Right atrium auricular region (tissue), 2 donors: ENCODE results near the gene GPX6. TPM values are rescaled to one million over a fixed set of nuclear protein-coding genes. Genes with fewer than 3 reads are reported as not detected.

Experiments
- DNase-seq: peaks from one replicate; pipeline ENCODE4 v3.0.0-alpha.2; 2019; ENCODE audit warnings: low spot score
- H3K27ac ChIP-seq, 2 donors: fragments of 200-600 bp; sonication (generic); 1 replicate in 1 of 2; 2 replicates in 1 of 2; pipeline ENCODE4 v1.5.1; 2016 to 2019
- H3K27me3 ChIP-seq, 2 donors: fragments of 200-600 bp; sonication (generic); one replicate each; pipeline versions ENCODE4 v1.5.1 to v1.6.0; 2017 to 2019
- H3K36me3 ChIP-seq: fragments of 200-600 bp; sonication (generic); one replicate; pipeline ENCODE4 v1.5.1; 2016
- H3K4me1 ChIP-seq, 2 donors: fragments of 200-600 bp; sonication (generic); one replicate each; pipeline versions ENCODE4 v1.5.1 to v1.6.0; 2017 to 2019
- H3K4me3 ChIP-seq, 2 donors: fragments of 200-600 bp; sonication (generic); 1 replicate in 1 of 2; 2 replicates in 1 of 2; pipeline ENCODE4 v1.5.1; 2017 to 2019; ENCODE audit warnings: mild to moderate bottlenecking in 1 of 2, moderate library complexity in 1 of 2
- H3K9me3 ChIP-seq, 2 donors: fragments of 200-600 bp; sonication (generic); one replicate each; pipeline ENCODE4 v1.5.1; 2019
- total RNA-seq, 2 donors: library from RNA; depleted of rRNA; stranded (reverse); fragments of >200 nt; gene quantifications; one replicate each; pipeline ENCODE4 v1.1.0, GENCODE V29; 2016
- TF ChIP-seq, protein P1 (sequence below), 2 donors: fragments of 200-600 bp; sonication (generic); IDR thresholded peaks; one replicate each; pipeline ENCODE4 v1.5.1; 2019; ENCODE audit warnings: antibody characterized with exemption in 2 of 2

GPX6 gene
- total RNA-seq, 2 donors from 2014 or later = not detected

DNA sequence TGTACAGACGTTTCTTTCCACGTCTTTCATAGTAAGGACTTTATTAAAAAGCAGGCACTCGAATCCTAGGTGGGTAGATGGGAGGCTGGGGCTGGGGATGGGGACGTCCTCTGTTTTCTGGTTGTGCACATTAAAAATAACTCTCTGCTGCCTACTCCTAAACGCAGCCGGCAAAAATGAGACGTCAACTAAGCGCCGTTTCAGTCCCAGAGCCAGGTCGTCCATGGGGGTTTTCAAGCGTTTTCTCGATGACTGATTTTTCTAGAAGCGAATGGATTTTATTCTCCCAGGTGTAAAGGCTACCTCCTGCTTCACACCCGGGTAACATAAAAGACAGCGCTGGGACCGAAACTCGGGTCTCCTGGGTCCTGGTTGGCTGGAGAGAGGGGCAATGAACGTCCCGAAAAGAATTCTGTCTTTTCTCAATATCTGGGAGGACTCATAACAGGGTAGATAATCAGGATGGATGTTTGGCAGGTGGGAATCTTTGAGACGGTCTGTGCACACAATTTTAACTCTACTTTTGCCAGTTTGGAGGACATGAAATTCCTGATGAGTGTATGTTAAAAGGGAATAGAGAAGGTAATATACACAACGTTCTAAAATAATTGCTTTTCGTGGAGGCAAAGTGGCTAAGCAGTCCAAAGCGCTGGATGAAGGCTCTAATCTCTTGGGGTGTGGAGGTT lies 25.2 kb downstream of the GPX6 start:
- DNase-seq = no peak
- no peaks in the 10 kb centered on the region for H3K4me1 ChIP-seq
- TF ChIP-seq, protein P1, sequence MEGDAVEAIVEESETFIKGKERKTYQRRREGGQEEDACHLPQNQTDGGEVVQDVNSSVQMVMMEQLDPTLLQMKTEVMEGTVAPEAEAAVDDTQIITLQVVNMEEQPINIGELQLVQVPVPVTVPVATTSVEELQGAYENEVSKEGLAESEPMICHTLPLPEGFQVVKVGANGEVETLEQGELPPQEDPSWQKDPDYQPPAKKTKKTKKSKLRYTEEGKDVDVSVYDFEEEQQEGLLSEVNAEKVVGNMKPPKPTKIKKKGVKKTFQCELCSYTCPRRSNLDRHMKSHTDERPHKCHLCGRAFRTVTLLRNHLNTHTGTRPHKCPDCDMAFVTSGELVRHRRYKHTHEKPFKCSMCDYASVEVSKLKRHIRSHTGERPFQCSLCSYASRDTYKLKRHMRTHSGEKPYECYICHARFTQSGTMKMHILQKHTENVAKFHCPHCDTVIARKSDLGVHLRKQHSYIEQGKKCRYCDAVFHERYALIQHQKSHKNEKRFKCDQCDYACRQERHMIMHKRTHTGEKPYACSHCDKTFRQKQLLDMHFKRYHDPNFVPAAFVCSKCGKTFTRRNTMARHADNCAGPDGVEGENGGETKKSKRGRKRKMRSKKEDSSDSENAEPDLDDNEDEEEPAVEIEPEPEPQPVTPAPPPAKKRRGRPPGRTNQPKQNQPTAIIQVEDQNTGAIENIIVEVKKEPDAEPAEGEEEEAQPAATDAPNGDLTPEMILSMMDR (IDR thresholded peaks at IDR 0.05) = no peak
- no peaks in the 10 kb centered on the region for H3K9me3 ChIP-seq
- H3K4me3 ChIP-seq = peak overlapping the region; percentile 16 to 39
- no peak overlapping the region for H3K27ac ChIP-seq
- H3K36me3 ChIP-seq = no peaks in the 10 kb centered on the region
- H3K27me3 ChIP-seq = no peaks in the 10 kb centered on the region

DNA sequence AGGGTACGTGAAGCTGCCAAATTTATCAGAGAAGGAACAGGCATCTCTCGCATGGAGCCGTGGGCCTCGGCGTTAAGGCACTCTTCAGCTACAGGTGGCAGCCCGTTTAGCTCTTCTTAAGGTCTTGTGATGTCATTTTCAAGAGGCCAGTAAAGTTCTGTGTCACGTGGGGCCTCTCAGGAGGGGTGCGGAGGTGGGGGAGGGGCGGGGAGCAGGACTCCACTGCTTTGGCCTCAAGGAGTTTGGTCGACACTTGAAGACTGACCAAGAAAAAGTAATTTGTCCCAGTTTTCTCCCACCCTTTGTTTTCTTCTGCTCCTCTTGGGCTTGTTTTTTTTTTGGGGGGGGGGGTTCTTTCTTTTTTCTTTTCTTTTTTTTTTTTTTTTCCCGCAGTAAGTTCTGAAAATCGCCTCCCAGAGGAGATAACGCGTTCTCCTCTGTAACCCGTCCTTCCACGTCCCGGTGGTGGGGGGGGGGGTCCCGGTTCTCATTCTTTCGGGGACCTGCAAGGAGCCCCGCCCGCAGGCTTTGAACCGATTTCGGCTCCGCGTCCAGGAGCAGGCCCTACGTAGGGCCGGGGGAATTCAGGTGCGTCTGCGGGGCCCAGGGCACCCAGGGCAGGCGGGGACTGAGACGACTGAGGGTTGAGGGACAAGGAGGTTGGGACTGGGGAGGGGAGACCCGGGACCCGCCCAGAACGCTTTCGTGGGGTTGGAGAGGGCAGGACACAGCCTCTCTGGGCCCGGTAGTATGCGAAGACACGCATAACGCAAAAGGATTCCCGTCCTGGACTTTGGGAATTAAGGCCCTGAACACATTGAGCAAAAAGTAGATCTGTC lies 26.0 kb downstream of the GPX6 start:
- no peaks in the 10 kb centered on the region for H3K4me1 ChIP-seq
- H3K4me3 ChIP-seq = peak overlapping the region; percentile 16 to 39
- TF ChIP-seq, protein P1 (IDR thresholded peaks at IDR 0.05) = no peak
- H3K36me3 ChIP-seq = no peaks in the 10 kb centered on the region
- DNase-seq = no peak
- no peaks in the 10 kb centered on the region for H3K9me3 ChIP-seq
- H3K27ac ChIP-seq = no peak overlapping the region
- H3K27me3 ChIP-seq = no peaks in the 10 kb centered on the region

DNA sequence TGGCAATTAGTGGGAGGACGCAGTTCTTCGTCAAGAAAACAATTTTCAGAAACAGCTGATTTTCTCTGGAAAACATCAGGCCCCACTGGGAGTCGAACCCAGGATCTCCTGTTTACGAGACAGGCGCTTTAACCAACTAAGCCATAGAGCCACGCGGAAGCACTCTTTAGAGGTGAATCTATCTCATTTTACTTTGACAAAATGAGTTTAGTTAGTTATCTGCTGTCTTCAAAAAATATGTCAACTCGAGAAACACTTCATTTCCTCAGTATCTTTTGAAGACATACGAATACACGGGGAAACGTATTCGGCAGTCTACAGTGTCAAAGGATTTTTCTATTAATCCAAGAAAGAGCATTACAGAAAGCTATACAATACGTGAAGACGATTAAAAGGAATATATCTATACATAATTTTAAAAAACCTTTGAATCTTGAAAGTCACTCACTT lies 26.7 kb downstream of the GPX6 start:
- H3K27ac ChIP-seq = no peak overlapping the region
- H3K9me3 ChIP-seq = no peaks in the 10 kb centered on the region
- no peaks in the 10 kb centered on the region for H3K36me3 ChIP-seq
- no peaks in the 10 kb centered on the region for H3K27me3 ChIP-seq
- TF ChIP-seq, protein P1 (IDR thresholded peaks at IDR 0.05) = no peak
- no peak for DNase-seq
- peak overlapping the region; percentile 16 to 39 for H3K4me3 ChIP-seq
- H3K4me1 ChIP-seq = no peaks in the 10 kb centered on the region

DNA sequence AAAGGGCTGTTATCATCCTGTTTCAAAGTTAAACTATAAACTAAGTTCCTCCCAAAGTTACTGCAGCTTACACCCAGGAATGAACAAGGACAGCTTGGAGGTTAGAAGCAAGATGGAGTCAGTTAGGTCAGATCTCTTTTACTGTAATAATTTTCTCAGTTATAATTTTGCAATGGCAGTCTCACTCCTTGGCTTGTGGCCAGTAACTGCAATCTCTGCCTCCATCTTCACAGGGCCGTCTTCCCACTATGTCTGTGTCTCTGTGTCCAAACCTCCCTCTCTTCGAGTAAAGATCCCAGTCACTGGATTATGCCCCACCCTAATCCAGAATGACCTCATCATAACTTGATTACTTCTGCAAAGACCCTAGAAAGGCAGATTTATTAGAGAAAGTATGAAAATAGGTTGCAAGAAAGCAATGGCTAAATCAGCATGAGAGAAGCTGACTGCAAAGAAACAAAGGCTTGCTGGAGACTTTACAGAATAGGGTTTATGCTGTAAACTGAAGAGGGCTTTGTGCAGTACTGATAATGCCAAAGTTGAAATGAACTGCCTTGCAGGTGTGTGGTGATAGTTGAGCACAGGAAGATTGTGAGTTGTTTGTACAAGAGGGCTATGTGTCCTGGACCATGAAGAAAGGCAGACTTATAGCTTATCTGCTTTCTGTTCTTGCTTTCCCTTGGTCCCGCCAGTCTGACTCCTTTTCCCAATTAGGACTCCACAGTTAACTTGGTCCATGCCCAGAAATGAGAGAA lies 28.4 kb downstream of the GPX6 start:
- no peaks in the 10 kb centered on the region for H3K27me3 ChIP-seq

DNA sequence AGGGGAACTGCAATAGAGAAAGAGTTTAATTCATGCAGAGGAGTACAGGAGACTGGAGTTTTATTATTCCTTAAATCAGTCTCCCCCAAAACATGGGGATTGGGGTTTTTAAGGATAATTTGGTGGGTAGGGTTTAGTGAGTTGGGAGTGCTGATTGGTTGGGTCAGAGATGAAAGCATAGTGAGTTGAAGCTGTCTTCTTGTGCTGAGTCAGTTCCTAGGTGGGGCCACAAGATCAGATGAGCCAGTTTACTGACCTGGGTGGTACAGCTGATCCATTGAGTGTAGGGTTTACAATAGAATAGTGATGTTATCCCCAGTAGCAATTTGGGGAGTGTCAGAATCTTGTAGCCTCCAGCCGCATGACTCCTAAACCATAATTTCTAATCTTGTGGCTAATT lies 29.1 kb downstream of the GPX6 start:
- H3K4me3 ChIP-seq = no peak overlapping the region
- H3K27ac ChIP-seq = no peak overlapping the region
- no peaks in the 10 kb centered on the region for H3K36me3 ChIP-seq
- no peaks in the 10 kb centered on the region for H3K4me1 ChIP-seq
- H3K27me3 ChIP-seq = no peaks in the 10 kb centered on the region
- TF ChIP-seq, protein P1 (IDR thresholded peaks at IDR 0.05) = no peak
- no peaks in the 10 kb centered on the region for H3K9me3 ChIP-seq
- no peak for DNase-seq

More for the DNA sequence above, 28.4 kb downstream of the GPX6 start:
- TF ChIP-seq, protein P1 (IDR thresholded peaks at IDR 0.05) = no peak
- H3K4me3 ChIP-seq = no peak overlapping the region
- no peaks in the 10 kb centered on the region for H3K4me1 ChIP-seq
- H3K9me3 ChIP-seq = no peaks in the 10 kb centered on the region
- DNase-seq = no peak
- H3K27ac ChIP-seq = no peak overlapping the region
- no peaks in the 10 kb centered on the region for H3K36me3 ChIP-seq
